CD14-positive monocyte (primary cell): ENCODE measurements around the gene VRK3. TPM values are rescaled to one million over a fixed set of nuclear protein-coding genes. Genes with fewer than 3 reads are reported as not detected.

ENCODE experiments used
- DNase-seq, 3 donors: peaks; one replicate each; pipeline ENCODE4 v3.0.0-alpha.2; 2011 to 2022
- H2AFZ ChIP-seq: 2 replicates; pipeline ENCODE4 v1.6.0; 2012; ENCODE audit warnings: mild to moderate bottlenecking, low read depth, low read length, inconsistent platforms; ENCODE audit not compliant: insufficient read depth, poor library complexity, severe bottlenecking
- H3K27ac ChIP-seq, 2 donors: 1 replicate in 1 of 2; 2 replicates in 1 of 2; pipeline ENCODE4 v1.5.1; 2012 to 2013; ENCODE audit warnings: low read length in 2 of 2, control low read depth in 1 of 2, inconsistent platforms in 1 of 2, low read depth in 1 of 2, mild to moderate bottlenecking in 1 of 2
- H3K27me3 ChIP-seq, 2 donors: one replicate each; pipeline versions ENCODE4 v1.6.0 to v1.6.1; 2011 to 2013; ENCODE audit warnings: low read length in 2 of 2; ENCODE audit not compliant: control insufficient read depth in 2 of 2, insufficient read depth in 2 of 2
- H3K36me3 ChIP-seq, 2 donors: replicated peaks in 1 of 2; 1 replicate in 1 of 2; 2 replicates in 1 of 2; pipeline versions ENCODE4 v1.5.1 to v1.6.1; 2012 to 2013; ENCODE audit warnings: low read length in 2 of 2, control low read depth in 1 of 2, inconsistent platforms in 1 of 2, mild to moderate bottlenecking in 1 of 2; ENCODE audit not compliant: insufficient read depth in 2 of 2, control insufficient read depth in 1 of 2
- H3K4me1 ChIP-seq, 2 donors: 1 replicate in 1 of 2; 2 replicates in 1 of 2; pipeline versions ENCODE4 v1.5.1 to v1.6.1; 2012 to 2013; ENCODE audit warnings: low read length in 2 of 2, control low read depth in 1 of 2, inconsistent platforms in 1 of 2, mild to moderate bottlenecking in 1 of 2, moderate library complexity in 1 of 2; ENCODE audit not compliant: insufficient read depth in 2 of 2, control insufficient read depth in 1 of 2
- H3K4me2 ChIP-seq: replicated peaks from 2 replicates; pipeline ENCODE3; 2012; ENCODE audit warnings: low read length, moderate library complexity, mild to moderate bottlenecking; ENCODE audit not compliant: poor library complexity, severe bottlenecking; ENCODE audit errors: extremely low read depth
- H3K4me3 ChIP-seq, 3 experiments: fragments of 200-600 bp in 1 of 3; sonication (generic) in 1 of 3; replicated peaks in 1 of 3; 1 replicate in 2 of 3; 2 replicates in 1 of 3; pipeline ENCODE4 v1.5.1; 2011 to 2013; ENCODE audit warnings: low read length in 3 of 3, mild to moderate bottlenecking in 3 of 3, control low read depth in 2 of 3, low read depth in 2 of 3, inconsistent platforms in 1 of 3, moderate library complexity in 1 of 3
- H3K79me2 ChIP-seq: 2 replicates; pipeline ENCODE4 v1.6.0; 2012; ENCODE audit warnings: mild to moderate bottlenecking, control low read depth, inconsistent platforms, low read length, moderate library complexity; ENCODE audit not compliant: insufficient read depth
- H3K9ac ChIP-seq: 2 replicates; pipeline ENCODE4 v1.6.0; 2017; ENCODE audit warnings: low read length, mild to moderate bottlenecking; ENCODE audit not compliant: insufficient read depth, poor library complexity, severe bottlenecking
- H3K9me3 ChIP-seq, 2 donors: replicated peaks in 1 of 2; 1 replicate in 1 of 2; 2 replicates in 1 of 2; pipeline versions ENCODE4 v1.5.1 to v1.6.1; 2012 to 2013; ENCODE audit warnings: low read length in 2 of 2, control low read depth in 1 of 2; ENCODE audit not compliant: control insufficient read depth in 1 of 2, insufficient read depth in 1 of 2
- H4K20me1 ChIP-seq: 2 replicates; pipeline ENCODE4 v1.6.0; 2012; ENCODE audit warnings: mild to moderate bottlenecking, low read length, control low read depth, moderate library complexity; ENCODE audit not compliant: insufficient read depth
- H3K27ac Mint-ChIP-seq, 7 donors: one replicate each; pipeline ENCODE4 v1.8.0; 2020; ENCODE audit warnings: mild to moderate bottlenecking in 7 of 7, mixed read lengths in 7 of 7, moderate library complexity in 6 of 7, inconsistent platforms in 2 of 7
- H3K27me3 Mint-ChIP-seq, 3 donors: one replicate each; pipeline ENCODE4 v1.8.0; 2021 to 2022; ENCODE audit warnings: low read depth in 3 of 3, mild to moderate bottlenecking in 3 of 3, mixed read lengths in 3 of 3, moderate library complexity in 3 of 3, inconsistent platforms in 1 of 3
- H3K36me3 Mint-ChIP-seq, 2 donors: one replicate each; pipeline ENCODE4 v1.8.0; 2020; ENCODE audit warnings: mixed read lengths in 2 of 2, inconsistent platforms in 1 of 2, mild to moderate bottlenecking in 1 of 2
- H3K4me1 Mint-ChIP-seq: one replicate; pipeline ENCODE4 v1.8.0; 2020; ENCODE audit warnings: mild to moderate bottlenecking, mixed read lengths
- H3K4me3 Mint-ChIP-seq, 2 donors: one replicate each; pipeline ENCODE4 v1.8.0; 2020; ENCODE audit warnings: mild to moderate bottlenecking in 2 of 2, mixed read lengths in 2 of 2, moderate library complexity in 1 of 2
- H3K9me3 Mint-ChIP-seq, 7 donors: one replicate each; pipeline ENCODE4 v1.8.0; 2020 to 2022; ENCODE audit warnings: mixed read lengths in 7 of 7, mild to moderate bottlenecking in 6 of 7, moderate library complexity in 6 of 7, inconsistent platforms in 2 of 7
- CTCF ChIP-seq: fragments of 200-600 bp; IDR thresholded peaks from one replicate; pipeline ENCODE4 v1.8.0; 2022; ENCODE audit warnings: antibody characterized with exemption, mild to moderate bottlenecking
- WGBS: methylation state at CpG from one replicate; pipeline ENCODE4 v1.1.5; 2013; ENCODE audit warnings: missing lambda C conversion rate; ENCODE audit not compliant: insufficient coverage; 5-methylcytosine and 5-hydroxymethylcytosine counted together
- intact Hi-C, 2 donors: fragments of 100-400 bp; cut with micrococcal nuclease; formaldehyde crosslinking; loops; one replicate each; pipeline versions ENCODE4 v1.15.0 to v1.15.1; 2023
- polyA plus RNA-seq, 3 donors: library from polyadenylated mRNA; depleted of rRNA in 1 of 3; unstranded in 2 of 3; stranded (reverse) in 1 of 3; fragments of 300-500 nt in 2 of 3; fragments of >200 nt in 1 of 3; fragmentation: Illumina TruSeq in 2 of 3; gene quantifications; 1 replicate in 2 of 3; 2 replicates in 1 of 3; pipeline ENCODE4 v1.2.3, GENCODE V29; 2012 to 2021

VRK3 gene
- polyA plus RNA-seq, 3 donors, result 42.8 to 47.3 (median 46.8) TPM

DNA sequence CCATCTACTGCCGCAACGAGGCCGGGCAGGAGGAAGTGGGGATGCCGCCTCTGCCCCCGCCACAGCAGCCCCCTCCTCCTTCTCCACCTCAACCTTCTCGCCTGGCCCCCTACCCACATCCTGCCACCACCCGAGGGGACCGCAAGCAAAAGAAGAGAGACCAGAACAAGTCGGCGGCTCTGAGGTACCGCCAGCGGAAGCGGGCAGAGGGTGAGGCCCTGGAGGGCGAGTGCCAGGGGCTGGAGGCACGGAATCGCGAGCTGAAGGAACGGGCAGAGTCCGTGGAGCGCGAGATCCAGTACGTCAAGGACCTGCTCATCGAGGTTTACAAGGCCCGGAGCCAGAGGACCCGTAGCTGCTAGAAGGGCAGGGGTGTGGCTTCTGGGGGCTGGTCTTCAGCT, 92.4 kb downstream of the VRK3 start:
- no peak for DNase-seq
- Histone ChIP-seq H3K27ac (no peak overlapping the region), H3K79me2 (peaks cover 3% of the 10 kb centered on the region), H2AFZ (no peak overlapping the region), H3K4me1 (peaks cover 29 to 43% of the 10 kb centered on the region in 2 donors), H3K36me3 (peaks cover 3 to 23% of the 10 kb centered on the region in 2 donors), H3K4me3 (no peak overlapping the region), H3K4me2 (no peak overlapping the region), H3K27me3 (no peaks in the 10 kb centered on the region), H4K20me1 (peaks cover 41% of the 10 kb centered on the region), H3K9me3 (no peaks in the 10 kb centered on the region), H3K9ac (no peak overlapping the region)
- WGBS, result 73% methylated on average over 16 of the region's 25 CpGs
- intact Hi-C loops, result no loop called here
- TF ChIP-seq CTCF, result no peak
- peaks cover 19 to 22% of the 10 kb centered on the region in 2 donors for H3K36me3 Mint-ChIP-seq
- peaks cover 41% of the 10 kb centered on the region for H3K4me1 Mint-ChIP-seq
- H3K27me3 Mint-ChIP-seq, result peaks cover 6 to 16% (median 12%) of the 10 kb centered on the region in 3 donors
- H3K9me3 Mint-ChIP-seq, result peaks cover 0 to 4% (median 0%) of the 10 kb centered on the region in 7 donors
- H3K27ac Mint-ChIP-seq, result no peak overlapping the region
- peak overlapping the region in 1 of 2 donors; percentile 27 for H3K4me3 Mint-ChIP-seq

- Histone ChIP-seq H3K36me3 (peaks cover 10 to 30% of the 10 kb centered on the region in 2 donors), H3K27ac (no peak overlapping the region), H3K9me3 (no peaks in the 10 kb centered on the region), H3K4me1 (peaks cover 29 to 43% of the 10 kb centered on the region in 2 donors), H2AFZ (no peak overlapping the region), H3K9ac (no peak overlapping the region), H4K20me1 (peaks cover 48% of the 10 kb centered on the region), H3K4me3 (no peak overlapping the region), H3K4me2 (no peak overlapping the region), H3K79me2 (peaks cover 10% of the 10 kb centered on the region), H3K27me3 (no peaks in the 10 kb centered on the region)
- Mint-ChIP-seq H3K9me3 (peaks cover 0 to 4% (median 0%) of the 10 kb centered on the region in 7 donors), H3K27me3 (peaks cover 6 to 16% (median 12%) of the 10 kb centered on the region in 3 donors), H3K36me3 (peaks cover 25 to 27% of the 10 kb centered on the region in 2 donors), H3K27ac (no peak overlapping the region), H3K4me3 (no peak overlapping the region), H3K4me1 (peaks cover 42% of the 10 kb centered on the region)
- DNase-seq, result no peak
- intact Hi-C loops, result no loop called here
- no peak for TF ChIP-seq CTCF
- WGBS, result 96% methylated on average over 3 of the region's 5 CpGs
Observed at GRCh38 chr19:49932041-49932451, 93.1 kb downstream of the VRK3 start.
